ENCODE results near the gene CD81.

CD81 gene

DNA sequence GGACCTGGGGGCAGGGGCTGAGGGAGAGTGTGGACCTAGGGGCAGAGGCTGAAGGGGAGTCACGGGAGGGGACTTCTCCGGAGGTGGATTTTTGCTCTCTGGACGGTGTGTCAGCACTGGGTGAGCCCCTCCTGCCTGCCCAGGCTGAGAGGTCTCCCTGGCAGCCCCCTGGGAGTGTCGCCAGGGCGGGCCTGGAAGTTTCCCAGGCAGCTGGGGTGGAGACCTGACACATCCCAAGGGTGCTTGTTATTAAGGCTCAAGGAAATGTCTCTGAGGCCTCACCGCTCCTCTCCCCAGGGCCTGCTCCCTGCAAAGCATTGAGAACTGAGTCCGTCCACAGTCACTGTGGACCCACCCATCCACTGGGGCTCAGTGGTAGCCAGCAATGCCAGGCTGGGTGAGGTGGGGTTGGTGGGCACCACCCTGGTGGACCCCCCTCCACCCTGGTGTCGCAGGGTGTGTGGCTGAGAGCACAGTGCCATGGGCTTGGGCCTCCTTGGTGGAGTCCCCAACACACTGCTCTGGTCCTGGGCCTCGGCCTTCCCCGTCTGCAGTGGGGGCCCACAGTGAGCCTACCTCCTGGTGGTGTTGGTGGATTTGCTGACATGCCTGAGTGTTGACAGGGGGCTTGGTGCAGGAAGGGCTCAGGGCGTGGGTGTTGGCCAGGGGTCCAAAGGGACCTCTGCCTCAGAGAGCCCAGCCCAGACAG lies 2.5 kb downstream of the CD81 start:
- Histone ChIP-seq H3K27me3 (no peaks in the 10 kb centered on the region), H3K4me3 (peak overlapping the region; percentile 99 to 100), H3K36me3 (no peaks in the 10 kb centered on the region), H3K27ac (peak overlapping the region; percentile 98 to 100), H3K9me3 (no peaks in the 10 kb centered on the region), H3K4me1 (peaks cover 0 to 74% (median 60%) of the 10 kb centered on the region in 4 donors)
- TF ChIP-seq, protein P1, sequence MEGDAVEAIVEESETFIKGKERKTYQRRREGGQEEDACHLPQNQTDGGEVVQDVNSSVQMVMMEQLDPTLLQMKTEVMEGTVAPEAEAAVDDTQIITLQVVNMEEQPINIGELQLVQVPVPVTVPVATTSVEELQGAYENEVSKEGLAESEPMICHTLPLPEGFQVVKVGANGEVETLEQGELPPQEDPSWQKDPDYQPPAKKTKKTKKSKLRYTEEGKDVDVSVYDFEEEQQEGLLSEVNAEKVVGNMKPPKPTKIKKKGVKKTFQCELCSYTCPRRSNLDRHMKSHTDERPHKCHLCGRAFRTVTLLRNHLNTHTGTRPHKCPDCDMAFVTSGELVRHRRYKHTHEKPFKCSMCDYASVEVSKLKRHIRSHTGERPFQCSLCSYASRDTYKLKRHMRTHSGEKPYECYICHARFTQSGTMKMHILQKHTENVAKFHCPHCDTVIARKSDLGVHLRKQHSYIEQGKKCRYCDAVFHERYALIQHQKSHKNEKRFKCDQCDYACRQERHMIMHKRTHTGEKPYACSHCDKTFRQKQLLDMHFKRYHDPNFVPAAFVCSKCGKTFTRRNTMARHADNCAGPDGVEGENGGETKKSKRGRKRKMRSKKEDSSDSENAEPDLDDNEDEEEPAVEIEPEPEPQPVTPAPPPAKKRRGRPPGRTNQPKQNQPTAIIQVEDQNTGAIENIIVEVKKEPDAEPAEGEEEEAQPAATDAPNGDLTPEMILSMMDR (IDR thresholded peaks at IDR 0.05), result no peak
- intact Hi-C loops (cut with DNase I; ENCODE audit: low total_unique reads), result no loop called here
- DNase-seq, result no peak

- Histone ChIP-seq H3K27ac (peak overlapping the region; percentile 98 to 100), H3K4me3 (peak overlapping the region in 1 of 2 donors; percentile 99), H3K9me3 (no peaks in the 10 kb centered on the region), H3K4me1 (peaks cover 0 to 82% (median 64%) of the 10 kb centered on the region in 4 donors), H3K36me3 (peaks cover 0 to 3% (median 0%) of the 10 kb centered on the region in 3 donors), H3K27me3 (no peaks in the 10 kb centered on the region)
- DNase-seq, result no peak
- TF ChIP-seq, protein P1 (IDR thresholded peaks at IDR 0.05), result no peak
- intact Hi-C loops (cut with DNase I; ENCODE audit: low total_unique reads), result no loop called here
Observed at GRCh38 chr11:2380396-2380795, 3.3 kb downstream of the CD81 start.

DNA sequence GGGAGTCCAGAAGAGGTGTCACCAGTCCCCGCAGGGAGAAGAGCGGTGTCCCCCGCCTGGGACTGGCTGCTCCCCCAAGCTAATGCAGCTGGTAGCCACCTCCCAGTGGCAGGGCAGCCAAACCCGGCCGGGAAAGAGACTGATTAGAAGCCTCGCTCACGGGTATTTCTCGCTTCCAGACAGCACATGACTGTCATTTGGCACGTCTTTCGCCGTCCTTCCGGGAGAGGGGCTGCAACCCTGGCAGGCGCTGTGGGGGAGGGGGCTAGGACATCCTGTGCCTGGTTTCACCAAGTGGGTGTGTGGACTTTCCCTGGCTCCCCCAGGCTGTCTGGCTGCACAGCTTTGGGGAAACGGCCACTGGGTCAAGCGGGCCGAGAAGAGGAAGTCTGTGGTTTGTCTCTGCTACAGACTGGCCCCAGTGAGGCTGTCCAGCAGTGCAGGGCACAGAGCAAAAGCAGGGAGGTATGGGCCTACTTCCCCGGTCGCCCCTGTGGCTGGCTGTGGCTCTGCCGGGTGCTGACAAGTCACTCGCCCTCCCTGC lies 3.8 kb downstream of the CD81 start:
- no peaks in the 10 kb centered on the region for H3K9me3 ChIP-seq
- H3K4me1 ChIP-seq, result peaks cover 0 to 87% (median 67%) of the 10 kb centered on the region in 4 donors
- TF ChIP-seq, protein P1 (IDR thresholded peaks at IDR 0.05), result no peak
- intact Hi-C loops (cut with DNase I; ENCODE audit: low total_unique reads), result no loop called here
- H3K27ac ChIP-seq, result peak overlapping the region; percentile 98 to 100
- peaks cover 0 to 6% (median 0%) of the 10 kb centered on the region in 3 donors for H3K36me3 ChIP-seq
- H3K4me3 ChIP-seq, result peak overlapping the region in 1 of 2 donors; percentile 99
- DNase-seq, result peak; percentile 84 to 89
- H3K27me3 ChIP-seq, result no peaks in the 10 kb centered on the region

GRCh38 chr11:2381494-2382128 lies 4.5 kb downstream of the CD81 start:
- Histone ChIP-seq H3K36me3 (peaks cover 0 to 6% (median 0%) of the 10 kb centered on the region in 3 donors), H3K4me1 (peaks cover 0 to 91% (median 73%) of the 10 kb centered on the region in 4 donors), H3K27ac (peak overlapping the region; percentile 64 to 100), H3K4me3 (no peak overlapping the region), H3K9me3 (no peaks in the 10 kb centered on the region), H3K27me3 (no peaks in the 10 kb centered on the region)
- DNase-seq, result peak in 1 of 2 donors; percentile 23
- TF ChIP-seq, protein P1 (IDR thresholded peaks at IDR 0.05), result no peak
- intact Hi-C loops (cut with DNase I; ENCODE audit: low total_unique reads), result no loop called here

DNA sequence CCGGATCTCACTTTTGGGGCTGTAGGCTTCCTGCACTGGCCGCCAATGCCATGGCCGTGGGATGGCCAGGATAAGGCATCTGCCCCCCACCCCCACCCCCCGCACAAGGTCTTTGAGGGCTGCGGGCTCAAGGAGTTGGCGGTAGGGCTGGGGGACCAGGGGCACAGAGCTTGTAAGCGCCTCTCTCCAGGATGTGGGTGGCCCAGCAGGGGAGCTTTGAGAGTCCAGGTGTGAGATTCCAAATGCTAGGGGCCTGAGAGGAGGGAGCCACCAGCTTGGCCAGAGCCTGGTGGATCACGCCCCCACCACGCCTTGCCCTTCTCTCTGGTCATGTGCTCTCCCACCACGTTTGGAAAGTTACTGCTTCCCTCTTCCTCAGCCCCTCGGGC lies 5.0 kb downstream of the CD81 start:
- H3K27me3 ChIP-seq, result no peaks in the 10 kb centered on the region
- H3K4me3 ChIP-seq, result no peak overlapping the region
- peak overlapping the region; percentile 64 to 100 for H3K27ac ChIP-seq
- intact Hi-C loops (cut with DNase I; ENCODE audit: low total_unique reads), result no loop called here
- no peak for DNase-seq
- H3K9me3 ChIP-seq, result no peaks in the 10 kb centered on the region
- peaks cover 0 to 92% (median 74%) of the 10 kb centered on the region in 4 donors for H3K4me1 ChIP-seq
- TF ChIP-seq, protein P1 (IDR thresholded peaks at IDR 0.05), result no peak
- peaks cover 0 to 6% (median 0%) of the 10 kb centered on the region in 3 donors for H3K36me3 ChIP-seq
